HG03103 (cell line): ENCODE data around the gene CCNA2.
A peak's percentile ranks its signal among the peaks of the same experiment; 100 is the strongest.

Experiments used
- ATAC-seq: cut with Tn5 transposase; IDR thresholded peaks from one replicate; pipeline ENCODE4 v1.9.1; 2021; ENCODE audit warnings: low read depth; ENCODE audit not compliant: unreplicated experiment

CCNA2 gene

DNA sequence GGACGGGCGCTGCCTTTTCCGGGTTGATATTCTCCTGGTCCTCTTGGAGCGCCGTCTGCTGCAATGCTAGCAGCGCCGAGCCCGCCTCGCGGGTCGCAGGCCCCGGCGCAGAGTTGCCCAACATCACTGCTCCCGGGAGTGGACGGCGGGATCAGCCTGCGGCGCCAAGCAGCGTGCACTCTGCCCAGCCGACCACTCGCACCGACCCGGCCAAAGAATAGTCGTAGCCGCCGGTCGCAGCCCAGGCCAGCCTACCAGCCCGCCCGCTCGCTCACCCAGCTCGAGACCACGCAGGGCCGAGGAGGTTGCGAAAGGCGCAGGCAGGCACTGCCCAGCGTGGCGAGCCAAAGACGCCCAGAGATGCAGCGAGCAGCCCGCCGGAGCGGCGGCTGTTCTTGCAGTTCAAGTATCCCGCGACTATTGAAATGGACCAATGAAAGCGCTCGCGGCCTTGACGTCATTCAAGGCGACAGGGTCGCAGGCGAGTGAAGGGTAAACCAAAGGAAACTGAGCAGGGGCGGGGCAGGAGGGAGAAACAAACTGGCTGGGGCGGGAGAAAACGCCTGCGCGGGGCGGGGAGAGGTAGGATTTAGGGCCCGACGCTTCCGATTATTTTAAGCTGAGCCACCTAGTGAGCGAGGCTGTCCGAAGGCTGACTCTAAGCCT lies at the start of gene CCNA2:
Gene CCNA2 (minus strand): TSS at position 379 of the 666 bp plus-strand sequence. CDS start 255 bp downstream, at position 124.
- peak; percentile 91 for ATAC-seq

DNA sequence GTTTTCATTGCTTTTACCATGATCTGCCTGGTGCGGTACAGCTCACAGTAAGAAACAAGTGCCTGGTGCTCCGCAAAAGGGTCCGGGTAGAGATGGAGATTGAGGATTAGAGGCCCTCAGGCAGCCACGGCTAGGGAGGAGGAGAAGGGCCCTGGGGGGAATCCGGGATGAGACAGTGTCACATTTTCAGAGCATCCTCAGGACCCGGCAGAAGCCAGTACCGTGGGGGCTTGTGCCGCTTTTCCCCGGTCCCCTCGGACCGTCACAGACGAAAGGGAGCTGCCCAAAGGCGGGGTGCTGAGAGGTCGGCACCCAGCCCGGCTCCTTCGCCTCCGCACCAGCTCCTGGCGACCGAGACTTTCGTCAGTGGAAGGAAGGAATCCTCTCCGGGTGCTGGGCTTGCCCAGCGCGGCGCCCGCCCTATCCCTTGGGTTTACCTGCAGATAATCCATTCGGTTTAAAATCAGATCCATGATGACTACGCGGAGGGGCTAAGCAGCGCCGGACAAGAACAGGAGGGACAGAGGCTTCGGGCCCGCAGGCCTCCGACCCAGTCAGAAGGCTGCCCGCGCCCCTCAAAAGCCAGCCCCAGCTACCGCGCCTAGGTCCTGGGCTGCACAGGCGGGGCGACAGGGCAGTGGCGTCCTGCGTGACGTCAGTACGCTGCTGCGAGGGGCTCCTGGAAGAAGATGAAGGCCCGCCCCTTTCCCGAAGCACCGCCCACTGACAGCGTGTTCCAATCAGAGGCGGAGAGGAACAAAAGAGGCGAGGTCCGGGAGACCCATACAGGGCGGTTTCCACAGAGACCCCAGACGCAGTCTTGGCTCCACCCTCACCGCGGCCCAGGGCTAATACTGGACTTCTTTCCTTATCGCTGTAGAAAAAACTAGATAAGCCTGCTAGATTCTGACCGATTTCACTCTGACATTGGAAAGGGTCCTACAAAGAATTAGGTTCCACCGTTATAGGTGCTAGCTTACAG lies 46.4 kb upstream of the CCNA2 start, which contains the start of gene BBS7:
Gene BBS7 (minus strand): TSS at position 634 of the 982 bp plus-strand sequence. CDS start 161 bp downstream, at position 473.
- ATAC-seq = peak; percentile 98

DNA sequence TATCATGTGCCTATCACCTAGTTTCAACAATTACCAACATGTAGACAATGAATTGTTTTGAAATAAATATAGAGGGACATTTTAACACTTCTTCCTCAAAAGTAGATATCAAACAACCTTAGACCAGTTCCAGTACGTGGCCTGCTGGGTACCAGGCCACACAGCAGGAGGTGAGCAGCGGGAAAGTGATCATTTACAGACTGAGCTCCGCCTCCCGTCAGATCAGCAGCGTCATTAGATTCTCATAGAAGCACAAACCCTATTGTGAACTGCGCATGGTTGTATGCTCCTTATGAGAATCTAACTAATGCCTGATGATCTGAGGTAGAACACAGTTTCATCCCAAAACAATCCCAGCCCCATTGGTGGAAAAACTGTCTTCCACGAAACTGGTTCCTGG lies 40.1 kb upstream of the CCNA2 start:
- ATAC-seq = no peak

DNA sequence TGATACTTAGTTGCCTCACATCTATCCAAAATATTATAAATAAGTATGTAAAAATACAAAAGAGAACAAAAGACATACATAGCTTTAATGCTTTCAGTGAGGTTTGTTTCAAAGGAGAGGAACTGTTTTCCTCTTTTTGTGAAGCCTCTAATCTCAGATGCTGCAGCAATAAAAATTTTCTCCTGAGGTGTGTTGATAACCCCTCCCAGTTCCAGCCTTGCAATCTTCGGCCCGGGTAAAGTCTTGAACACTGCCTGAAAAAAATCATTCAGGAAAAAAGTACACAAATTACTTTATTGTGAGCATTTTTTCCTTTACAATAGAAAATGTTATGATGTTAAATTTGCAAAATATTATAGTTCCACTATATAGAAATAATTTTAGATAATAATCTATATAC lies 37.7 kb upstream of the CCNA2 start:
- ATAC-seq = no peak

DNA sequence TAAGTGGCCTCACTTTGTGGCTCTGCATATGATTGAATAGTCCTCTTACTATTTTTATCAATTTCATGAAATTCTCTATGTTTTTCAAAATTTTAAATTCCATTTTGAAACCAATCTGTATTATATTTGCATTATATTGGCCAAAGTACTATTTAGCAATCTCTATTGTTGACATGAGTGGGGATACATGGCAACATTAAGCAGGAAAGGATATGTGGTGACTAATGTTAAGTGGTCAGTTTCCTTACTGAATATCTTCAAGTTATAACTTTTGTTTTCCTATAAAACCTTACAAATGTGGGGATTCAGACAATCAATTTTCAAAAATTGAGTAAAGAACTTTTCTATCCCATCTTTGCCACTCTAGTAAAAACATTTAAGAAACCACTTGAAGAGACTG lies 36.4 kb upstream of the CCNA2 start:
- ATAC-seq = no peak

DNA sequence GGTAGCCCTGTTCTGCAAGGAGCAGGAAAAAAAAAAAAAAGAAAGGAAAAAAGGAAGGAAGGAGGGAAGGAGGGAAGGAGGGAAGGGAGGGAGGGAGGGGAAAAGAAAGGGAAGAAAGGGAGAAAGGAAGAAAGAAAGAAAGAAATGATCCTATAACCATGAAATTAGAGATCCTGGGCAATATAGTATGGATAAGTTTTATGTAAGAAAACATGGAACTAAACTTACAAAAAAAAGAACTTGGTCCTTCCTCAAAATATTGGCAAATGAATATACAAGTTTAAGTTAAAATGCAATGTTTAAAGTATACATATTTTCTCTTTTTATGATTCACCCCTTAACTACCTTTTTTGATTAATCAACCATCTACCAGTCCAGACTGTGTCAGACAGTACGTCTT lies 27.7 kb upstream of the CCNA2 start:
- no peak for ATAC-seq

DNA sequence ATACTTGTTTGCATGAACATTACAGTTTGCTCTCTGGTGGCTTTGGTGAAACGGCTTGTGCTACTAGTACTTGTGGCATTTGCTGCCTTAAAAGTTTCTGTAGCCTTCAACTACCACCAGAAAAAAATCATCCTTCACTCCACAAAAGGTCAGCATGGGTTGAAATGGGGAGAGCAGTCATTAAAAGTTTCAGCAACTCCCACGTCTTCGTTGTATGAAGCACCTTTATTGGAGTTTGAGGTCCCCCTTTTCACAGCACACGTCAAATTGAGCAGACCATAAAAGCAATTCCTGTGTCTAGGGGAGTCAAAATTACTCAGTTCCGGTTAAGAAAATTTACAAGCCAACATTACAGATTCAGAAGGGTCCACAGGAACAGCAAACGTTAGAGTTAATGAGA lies 23.0 kb upstream of the CCNA2 start:
- no peak for ATAC-seq

DNA sequence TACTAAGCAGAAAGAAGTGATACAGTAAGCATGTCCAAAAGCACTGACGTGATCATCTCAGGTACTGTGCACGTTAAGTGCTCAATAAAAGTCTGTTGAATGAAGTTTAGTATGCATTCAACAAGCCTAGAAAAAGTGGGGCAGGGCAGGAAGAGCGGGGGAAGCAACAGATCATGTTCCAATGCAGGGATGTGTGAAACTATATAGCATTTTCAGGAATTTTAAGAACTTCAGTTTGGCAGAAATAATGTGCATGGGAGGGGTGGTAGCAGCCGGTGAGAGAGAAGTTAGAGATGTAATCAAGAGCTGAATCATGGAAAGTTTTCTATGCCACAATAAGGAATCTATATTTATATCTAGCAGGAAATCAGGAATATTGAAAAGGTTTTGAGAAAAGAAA lies 19.2 kb upstream of the CCNA2 start:
- ATAC-seq = no peak

DNA sequence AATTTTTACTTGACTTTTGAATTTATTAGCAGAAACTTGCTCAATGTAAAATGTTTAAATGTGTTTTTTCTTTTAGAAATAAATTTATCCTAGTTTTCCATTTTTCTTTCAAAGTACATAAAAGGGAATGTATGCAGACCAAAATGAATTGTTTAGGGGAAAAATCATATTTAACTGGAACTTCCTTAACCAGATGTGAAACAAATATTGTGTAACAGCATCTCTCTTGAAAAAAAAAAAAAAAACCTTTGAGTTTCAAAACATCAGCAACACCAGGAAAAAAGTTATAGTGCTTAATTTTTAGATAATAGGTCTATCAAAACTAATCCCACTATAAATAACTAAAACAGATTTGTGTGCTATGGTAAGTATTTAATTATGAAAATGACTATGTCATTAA lies 14.5 kb upstream of the CCNA2 start:
- no peak for ATAC-seq

DNA sequence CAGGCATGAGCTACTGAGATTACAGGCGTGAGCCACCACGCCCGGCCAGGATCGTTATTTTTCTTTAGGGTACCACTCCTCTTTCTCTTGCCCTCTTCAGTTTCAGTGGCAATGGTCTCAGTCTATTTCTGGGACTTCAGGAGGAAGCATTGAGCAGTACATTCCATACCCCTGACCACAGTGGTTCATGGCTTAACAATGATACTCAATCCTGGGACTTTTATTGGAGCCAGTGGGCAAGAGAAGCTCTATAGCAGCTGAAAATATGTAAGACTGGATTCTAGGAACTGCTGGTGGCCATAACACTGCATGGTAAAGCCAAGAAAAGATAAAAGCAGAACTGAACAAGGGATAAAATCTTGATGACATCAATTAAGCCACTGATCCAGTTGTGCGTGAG lies 5.8 kb upstream of the CCNA2 start:
- ATAC-seq = no peak

DNA sequence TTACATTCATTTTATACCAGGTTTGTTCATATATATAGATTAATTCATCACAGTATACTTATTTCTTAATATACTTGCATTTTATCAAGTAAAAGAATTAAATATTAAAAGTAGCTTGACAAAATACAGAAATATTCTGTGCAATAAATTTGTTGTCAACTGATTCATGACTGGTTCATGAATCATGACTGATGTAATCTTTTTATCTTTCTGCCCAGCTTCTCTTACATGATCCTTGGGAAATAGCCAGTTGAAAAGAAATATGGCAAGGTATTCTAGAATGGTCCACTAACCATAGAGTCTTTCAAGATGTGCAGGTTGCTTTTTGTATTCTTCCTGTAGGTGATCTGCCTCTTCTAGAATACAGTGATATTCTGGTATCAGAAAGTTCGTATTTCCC lies 4.2 kb upstream of the CCNA2 start:
- ATAC-seq = no peak

DNA sequence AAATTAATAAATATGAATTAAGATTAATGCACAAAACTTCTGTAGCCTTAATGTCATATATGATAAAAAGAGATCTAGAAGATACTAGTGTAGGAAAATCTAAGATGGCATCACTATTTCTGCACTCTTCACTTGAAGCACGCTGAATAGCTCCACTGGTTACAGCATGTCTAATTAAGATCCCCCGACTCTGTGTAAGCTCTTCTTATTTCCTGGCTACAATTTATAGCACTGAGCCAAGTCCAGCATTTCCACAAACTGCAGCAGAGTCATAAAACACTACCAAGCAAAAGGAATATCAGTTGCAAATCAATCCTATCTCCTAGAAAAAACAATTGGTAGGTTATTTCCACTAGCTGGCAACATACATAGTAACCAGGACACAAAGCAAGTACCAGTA lies 1.3 kb upstream of the CCNA2 start:
- ATAC-seq = no peak

DNA sequence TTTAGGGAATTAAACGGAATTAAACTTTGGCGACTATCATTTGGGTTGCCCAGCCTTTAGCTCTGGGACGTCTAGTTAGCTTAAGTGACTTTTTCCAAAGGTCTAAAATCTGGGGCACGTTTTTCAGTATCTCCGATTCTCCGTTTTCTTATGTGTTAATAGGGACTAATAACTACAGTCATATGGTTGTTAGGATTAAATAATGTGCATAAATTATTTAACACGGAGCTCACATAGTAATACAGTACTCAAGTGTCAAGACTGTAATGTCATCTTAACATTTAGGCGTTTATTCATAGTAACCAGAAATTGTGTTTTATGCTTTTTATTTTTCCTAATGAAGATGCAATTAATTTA lies 466 bp upstream of the CCNA2 start:
- no peak for ATAC-seq

DNA sequence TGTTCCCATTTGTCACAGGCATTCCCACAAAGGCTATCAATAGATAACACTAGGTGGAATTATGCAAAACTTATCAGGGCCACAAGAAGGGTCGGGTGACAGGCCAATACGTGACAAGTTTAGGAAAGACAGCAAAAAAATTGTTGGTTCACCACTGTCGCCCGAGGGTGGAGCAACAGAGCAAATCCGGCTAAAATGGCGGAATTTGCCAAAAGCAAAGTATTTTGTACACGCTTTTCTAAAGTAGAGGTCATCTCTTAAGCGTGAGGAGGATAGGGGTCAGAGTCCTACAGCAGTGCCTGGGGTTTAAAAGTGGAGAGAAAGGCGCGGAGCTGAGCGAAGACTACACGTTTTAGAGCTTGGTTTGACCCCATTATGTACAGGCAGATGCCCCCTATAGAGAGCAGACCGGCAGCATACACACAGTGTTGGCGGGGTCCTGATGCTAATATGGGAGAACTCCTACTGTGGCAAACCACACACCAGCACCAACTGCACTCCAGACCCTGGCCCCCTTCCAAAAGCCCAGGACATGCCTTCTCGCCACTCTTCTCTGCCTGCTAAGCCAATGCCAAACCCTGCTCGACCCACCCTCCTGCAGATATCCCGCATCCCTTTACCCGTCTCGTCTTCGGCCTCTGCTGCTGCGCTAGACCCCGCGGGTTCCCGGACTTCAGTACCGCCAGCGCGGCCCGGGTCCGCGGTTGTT lies 733 bp downstream of the CCNA2 start:
- peak; percentile 37 for ATAC-seq

DNA sequence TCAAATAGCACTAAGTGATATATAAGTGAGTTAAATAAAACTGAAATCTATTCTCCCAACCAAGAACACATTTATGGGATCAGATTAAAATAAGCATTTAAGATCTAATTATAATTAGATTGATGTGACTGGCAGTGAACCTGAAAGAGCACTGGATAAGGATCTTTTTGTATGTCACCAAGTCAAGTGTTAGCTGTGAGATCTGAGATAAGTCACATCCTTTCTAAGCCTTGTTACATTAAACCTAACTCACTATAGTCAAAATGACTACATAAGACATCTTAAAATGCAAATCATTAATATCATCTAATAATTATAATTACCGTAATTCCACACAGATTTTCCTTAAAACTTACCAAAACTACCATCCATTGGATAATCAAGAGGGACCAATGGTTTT lies 1.6 kb downstream of the CCNA2 start:
- ATAC-seq = no peak

DNA sequence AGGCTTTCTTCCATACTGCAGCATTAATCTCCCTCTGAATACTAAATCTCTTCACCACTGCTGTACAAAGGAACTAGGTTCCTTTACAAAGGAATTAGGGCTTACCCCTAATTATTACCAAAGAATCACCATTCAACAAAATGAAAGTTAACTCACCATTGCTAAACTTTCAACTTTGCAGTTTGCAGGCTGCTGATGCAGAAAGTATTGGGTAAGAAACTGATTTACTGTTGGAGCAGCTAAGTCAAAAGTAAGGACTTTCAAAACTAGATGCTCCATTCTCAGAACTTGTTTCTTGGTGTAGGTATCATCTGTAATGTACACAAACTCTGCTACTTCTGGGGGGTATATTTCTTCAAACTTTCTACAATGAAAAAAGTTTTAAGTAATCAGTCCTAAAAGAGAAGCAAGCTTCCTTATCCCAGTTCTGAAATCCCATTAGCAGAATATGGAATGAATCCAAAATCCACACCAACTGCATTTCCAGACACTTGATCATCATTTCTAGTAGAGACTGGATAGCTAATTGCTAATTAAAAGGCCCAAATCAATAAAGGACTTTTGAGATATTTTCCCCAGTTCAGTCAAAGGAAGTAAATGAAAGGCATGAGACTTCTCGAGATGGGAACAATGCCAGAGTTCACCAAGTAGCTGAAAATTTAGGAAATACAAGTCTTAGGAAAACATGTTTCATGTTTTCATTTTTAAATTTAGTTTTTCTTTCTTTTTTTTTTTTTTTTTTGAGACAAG lies 4.3 kb downstream of the CCNA2 start:
- ATAC-seq = no peak

DNA sequence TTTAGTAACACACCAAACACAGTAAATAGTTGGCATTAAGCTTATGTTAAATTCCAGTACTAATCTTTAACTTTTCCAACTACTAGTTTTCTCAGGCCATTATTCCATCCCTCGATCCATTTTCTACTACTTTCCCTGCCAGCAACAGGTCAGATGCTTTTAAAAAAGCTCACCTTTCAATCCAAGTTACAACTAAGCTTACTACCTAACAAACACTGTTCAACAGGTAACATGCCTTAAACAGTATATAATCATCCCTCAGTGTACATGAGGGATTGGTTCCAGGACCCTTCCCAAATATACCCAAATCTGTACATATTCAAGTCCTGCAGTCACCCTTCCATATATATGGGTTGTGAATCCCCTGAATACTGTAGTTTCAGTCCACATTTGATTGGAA lies 5.5 kb downstream of the CCNA2 start:
- no peak for ATAC-seq

DNA sequence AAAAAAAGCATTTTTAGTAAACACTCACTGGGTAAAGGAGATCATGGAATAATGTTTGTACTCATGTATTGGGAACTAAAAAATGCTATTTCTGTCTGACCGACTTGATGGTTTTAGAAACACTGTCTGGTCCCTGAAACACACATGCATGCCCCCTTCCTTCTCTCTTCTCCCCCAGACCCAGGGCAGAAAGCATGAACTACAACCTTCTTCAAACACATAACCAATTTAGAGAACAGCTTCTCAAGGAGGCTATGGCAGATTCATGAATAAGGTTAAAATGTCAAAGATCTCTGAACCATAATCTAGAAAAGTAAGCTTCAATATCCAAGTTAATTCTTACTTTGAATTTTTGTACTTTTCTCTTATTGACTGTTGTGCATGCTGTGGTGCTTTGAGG lies 6.0 kb downstream of the CCNA2 start:
- no peak for ATAC-seq

DNA sequence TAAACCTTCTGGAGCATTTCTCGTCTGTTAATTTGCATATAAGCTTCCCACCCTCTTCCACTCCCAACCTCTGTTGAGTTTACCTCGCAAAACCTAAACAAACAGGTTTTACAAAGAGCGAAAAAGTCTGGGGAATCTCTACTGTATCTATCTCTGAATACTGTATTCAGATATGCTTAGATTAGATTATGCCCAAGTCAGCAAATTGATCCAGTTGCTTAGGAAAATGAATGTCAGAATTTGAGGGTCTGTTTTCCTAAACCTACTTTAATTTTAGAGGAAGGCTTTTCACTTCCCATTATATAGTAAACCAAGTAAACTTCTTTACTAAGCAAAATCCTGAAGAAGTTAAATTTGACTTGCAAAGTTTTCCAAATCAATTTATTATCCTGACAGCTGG lies 6.7 kb downstream of the CCNA2 start:
- no peak for ATAC-seq

DNA sequence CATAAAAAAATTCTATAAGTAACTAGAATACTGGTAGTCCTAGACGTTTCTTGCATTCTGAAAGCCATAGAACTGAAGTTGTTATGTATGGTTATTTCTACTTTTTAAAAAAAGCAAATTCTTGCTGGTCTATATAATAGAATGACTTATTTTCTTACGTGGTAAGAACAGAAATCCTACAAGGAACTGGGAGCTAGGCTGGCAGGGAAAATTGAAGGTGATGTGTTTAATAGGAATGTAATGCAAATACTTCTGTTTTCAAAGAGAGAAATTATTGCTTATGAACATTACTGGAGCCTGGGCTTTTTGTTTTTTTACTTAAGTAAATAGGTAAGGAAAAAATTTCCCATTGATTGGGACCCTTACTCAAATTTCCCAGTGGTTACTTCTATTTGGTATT lies 8.9 kb downstream of the CCNA2 start:
- ATAC-seq = no peak

DNA sequence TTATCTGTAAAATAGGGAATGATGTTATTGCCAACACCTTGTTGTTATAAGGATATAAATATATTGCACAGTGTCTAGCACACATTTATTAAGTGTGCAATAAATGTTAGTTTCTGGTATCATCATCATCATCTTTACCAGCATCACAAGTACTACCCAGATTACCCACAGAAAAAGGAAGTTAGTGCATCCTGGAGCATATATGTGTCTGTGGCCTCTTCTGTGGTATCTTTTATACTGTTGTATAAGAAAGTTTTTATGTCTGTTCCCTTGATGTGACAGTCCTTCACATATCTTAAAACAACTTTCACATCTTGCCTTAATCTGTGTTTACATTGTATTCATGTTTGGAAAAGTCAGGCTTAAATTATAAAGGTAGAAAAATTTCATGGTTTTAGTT lies 12.6 kb downstream of the CCNA2 start:
- ATAC-seq = no peak
